IPS-18a (cell line): ENCODE data around the gene TCAF1.

Experiments
- H3K27ac ChIP-seq: one replicate; pipeline ENCODE4 v1.5.1; 2013; ENCODE audit warnings: low read length
- H3K27me3 ChIP-seq: one replicate; pipeline ENCODE4 v1.6.1; 2013; ENCODE audit warnings: mild to moderate bottlenecking, low read length; ENCODE audit not compliant: control insufficient read depth, insufficient read depth
- H3K36me3 ChIP-seq: one replicate; pipeline ENCODE4 v1.6.1; 2013; ENCODE audit warnings: low read depth, low read length; ENCODE audit not compliant: control insufficient read depth
- H3K4me1 ChIP-seq: one replicate; pipeline ENCODE4 v1.6.1; 2013; ENCODE audit warnings: low read depth, low read length; ENCODE audit not compliant: control insufficient read depth
- H3K4me3 ChIP-seq: one replicate; pipeline ENCODE4 v1.5.1; 2013; ENCODE audit warnings: low read length
- H3K9ac ChIP-seq: one replicate; pipeline ENCODE4 v1.6.1; 2013; ENCODE audit warnings: mild to moderate bottlenecking, low read length, moderate library complexity
- H3K9me3 ChIP-seq: one replicate; pipeline ENCODE4 v1.6.1; 2013; ENCODE audit warnings: low read depth, low read length; ENCODE audit not compliant: control insufficient read depth

The TCAF1 gene

DNA sequence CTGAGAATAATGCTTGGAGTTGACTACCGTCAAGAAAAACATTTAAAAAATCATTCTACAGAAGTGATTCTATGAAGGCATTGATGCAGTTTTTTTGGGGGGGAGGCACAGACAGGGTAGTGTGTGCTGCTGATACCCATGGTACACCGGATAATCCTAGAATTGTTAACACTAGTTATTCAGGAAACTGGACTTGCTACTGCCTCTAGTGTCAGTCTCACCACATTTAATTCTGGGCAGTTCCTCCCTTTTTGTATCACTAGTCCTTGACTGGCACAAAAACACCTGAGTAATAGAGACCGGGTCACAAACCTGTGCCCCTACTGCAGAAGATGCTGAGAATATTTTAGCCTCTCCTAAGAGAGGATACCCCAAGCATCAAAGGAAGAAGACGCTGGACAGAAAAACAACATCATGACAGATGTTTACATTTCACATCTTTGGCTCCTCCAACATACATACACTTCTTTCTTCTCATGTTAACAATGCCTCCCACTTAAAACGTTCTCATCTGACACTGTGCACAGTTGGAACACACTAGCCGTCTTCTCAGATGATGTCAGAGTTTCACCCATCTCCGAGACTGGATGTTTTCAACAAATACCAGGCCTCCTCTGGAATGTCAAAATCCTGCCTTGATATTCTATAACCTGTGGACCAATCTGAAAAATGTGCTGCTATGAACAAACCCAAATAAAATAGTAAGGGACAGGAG is 13.1 kb upstream of the TCAF1 start:
- no peaks in the 10 kb centered on the region for H3K27me3 ChIP-seq
- H3K36me3 ChIP-seq: no peaks in the 10 kb centered on the region
- H3K9ac ChIP-seq: no peak overlapping the region
- no peak overlapping the region for H3K27ac ChIP-seq
- H3K9me3 ChIP-seq: no peaks in the 10 kb centered on the region
- no peaks in the 10 kb centered on the region for H3K4me1 ChIP-seq
- no peak overlapping the region for H3K4me3 ChIP-seq

DNA sequence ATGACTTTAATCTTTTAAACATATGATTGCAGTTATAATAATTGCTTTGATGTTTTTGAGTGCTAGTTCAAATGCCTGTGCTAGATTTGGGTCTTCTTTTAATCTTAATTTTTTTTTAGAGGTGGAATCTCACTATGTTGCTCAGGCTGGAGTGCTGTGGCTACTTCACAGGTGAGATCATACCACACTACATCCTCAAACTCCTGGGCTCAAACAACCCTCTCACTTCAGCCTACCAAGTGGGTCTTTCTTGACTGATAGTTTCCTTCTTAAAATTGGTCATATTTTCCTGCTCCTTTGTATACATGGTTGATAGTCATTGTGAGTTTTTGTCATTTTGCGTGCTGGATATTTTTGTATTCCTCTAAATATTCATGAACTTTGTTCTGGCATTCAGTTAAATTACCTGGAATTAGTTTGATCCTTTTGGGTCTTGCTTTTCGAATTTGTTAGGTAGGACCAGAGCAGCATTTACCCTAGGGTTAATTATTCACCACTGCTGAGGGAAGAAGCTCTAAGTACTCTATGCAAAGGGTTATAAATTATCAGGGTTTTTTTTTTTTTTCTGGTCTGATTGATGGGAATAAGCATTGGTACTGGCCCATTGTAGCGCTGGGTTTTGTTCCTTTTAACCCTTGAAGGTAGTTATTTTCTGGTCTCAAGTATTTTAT is 12.1 kb upstream of the TCAF1 start:
- H3K9ac ChIP-seq: no peak overlapping the region
- H3K4me1 ChIP-seq: no peaks in the 10 kb centered on the region
- H3K9me3 ChIP-seq: no peaks in the 10 kb centered on the region

GRCh38 chr7:143910473-143911248 is 8.7 kb upstream of the TCAF1 start:
- H3K9me3 ChIP-seq: no peaks in the 10 kb centered on the region
- H3K36me3 ChIP-seq: no peaks in the 10 kb centered on the region
- peaks cover 12% of the 10 kb centered on the region for H3K4me1 ChIP-seq
- H3K27me3 ChIP-seq: peaks cover under 1% of the 10 kb centered on the region
- H3K4me3 ChIP-seq: no peak overlapping the region
- no peak overlapping the region for H3K27ac ChIP-seq
- H3K9ac ChIP-seq: no peak overlapping the region

More for the DNA sequence above, 12.1 kb upstream of the TCAF1 start:
- H3K27ac ChIP-seq: no peak overlapping the region
- no peaks in the 10 kb centered on the region for H3K27me3 ChIP-seq
- no peak overlapping the region for H3K4me3 ChIP-seq
- H3K36me3 ChIP-seq: no peaks in the 10 kb centered on the region

GRCh38 chr7:143909863-143910262 is 7.9 kb upstream of the TCAF1 start:
- Histone ChIP-seq H3K9me3 (no peaks in the 10 kb centered on the region), H3K27ac (no peak overlapping the region), H3K9ac (no peak overlapping the region), H3K27me3 (peaks cover 6% of the 10 kb centered on the region), H3K4me3 (no peak overlapping the region), H3K36me3 (no peaks in the 10 kb centered on the region), H3K4me1 (peaks cover 19% of the 10 kb centered on the region)

DNA sequence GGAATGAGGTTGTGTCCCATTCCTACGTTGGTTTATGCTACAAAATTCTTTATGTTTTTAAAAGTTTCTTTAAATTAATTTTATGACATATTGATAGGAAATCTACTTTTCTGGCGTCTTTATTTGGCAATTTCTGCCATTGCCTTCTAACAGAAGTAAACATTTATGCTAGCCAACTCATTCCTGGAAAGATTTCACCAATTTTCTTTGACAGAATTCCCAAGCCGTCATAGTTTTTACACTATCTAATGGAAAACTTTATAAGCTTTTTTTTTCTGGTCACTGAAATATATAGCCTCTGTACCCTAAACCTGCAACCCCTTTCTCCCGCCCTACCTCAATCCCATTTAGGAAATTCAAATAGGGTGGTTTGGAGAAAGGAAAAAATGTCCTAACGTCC is 6.1 kb upstream of the TCAF1 start:
- Histone ChIP-seq H3K27ac (no peak overlapping the region), H3K36me3 (no peaks in the 10 kb centered on the region), H3K27me3 (peaks cover 6% of the 10 kb centered on the region), H3K4me3 (no peak overlapping the region), H3K9ac (no peak overlapping the region), H3K9me3 (no peaks in the 10 kb centered on the region), H3K4me1 (peaks cover 19% of the 10 kb centered on the region)

DNA sequence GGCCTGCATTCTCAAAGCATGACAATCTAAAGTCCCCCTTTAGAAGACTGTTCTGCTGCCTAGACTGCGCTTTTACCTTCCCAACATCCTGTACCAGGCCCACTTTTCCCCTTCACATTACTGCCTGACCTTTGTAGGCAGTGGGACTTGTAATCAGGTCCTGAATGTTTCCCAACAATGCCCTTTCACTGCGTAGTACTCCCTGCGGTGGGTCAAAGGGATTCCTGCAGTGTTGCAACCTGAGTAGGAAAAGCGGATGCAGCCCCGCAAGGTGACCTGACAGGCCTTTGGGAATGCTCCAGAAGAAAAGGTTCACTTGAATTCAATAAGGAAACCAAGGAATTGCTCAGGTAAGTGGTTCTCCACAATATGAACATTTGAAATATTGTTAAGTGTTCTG is 4.9 kb upstream of the TCAF1 start:
- H3K27me3 ChIP-seq: peaks cover 6% of the 10 kb centered on the region
- no peak overlapping the region for H3K4me3 ChIP-seq

DNA sequence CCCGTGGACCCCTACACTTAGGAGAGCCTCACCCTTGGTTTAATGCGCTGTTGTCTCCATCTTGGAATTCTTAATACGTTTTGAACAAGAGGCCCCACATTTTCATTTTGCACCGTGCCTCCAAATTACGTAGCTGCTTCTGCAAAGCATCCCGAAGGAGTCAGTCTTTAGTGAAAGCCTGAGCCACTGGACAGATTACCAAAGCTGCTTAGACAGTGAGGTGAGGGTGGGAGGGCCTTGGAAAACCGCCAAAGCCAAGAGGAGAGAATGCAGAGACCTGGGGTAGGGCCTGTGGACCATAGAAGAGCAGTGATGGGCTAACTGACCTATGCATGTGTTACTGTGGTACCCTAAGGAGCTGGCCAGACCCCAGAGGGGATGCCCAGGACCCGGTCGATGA is 4.2 kb upstream of the TCAF1 start:
- no peak overlapping the region for H3K27ac ChIP-seq
- H3K4me3 ChIP-seq: no peak overlapping the region

More for the DNA sequence above, 4.9 kb upstream of the TCAF1 start:
- no peaks in the 10 kb centered on the region for H3K9me3 ChIP-seq
- H3K36me3 ChIP-seq: no peaks in the 10 kb centered on the region
- H3K4me1 ChIP-seq: peaks cover 19% of the 10 kb centered on the region
- no peak overlapping the region for H3K27ac ChIP-seq
- H3K9ac ChIP-seq: no peak overlapping the region

GRCh38 chr7:143905509-143905908 is 3.5 kb upstream of the TCAF1 start:
- Histone ChIP-seq H3K27ac (no peak overlapping the region), H3K9ac (no peak overlapping the region)

More for the DNA sequence above, 4.2 kb upstream of the TCAF1 start:
- H3K9me3 ChIP-seq: no peaks in the 10 kb centered on the region
- H3K4me1 ChIP-seq: peaks cover 19% of the 10 kb centered on the region
- H3K36me3 ChIP-seq: no peaks in the 10 kb centered on the region
- H3K9ac ChIP-seq: no peak overlapping the region
- H3K27me3 ChIP-seq: peaks cover 6% of the 10 kb centered on the region

GRCh38 chr7:143902332-143902899 is 440 bp upstream of the TCAF1 start:
- Histone ChIP-seq H3K36me3 (no peaks in the 10 kb centered on the region), H3K27ac (no peak overlapping the region)

More at GRCh38 chr7:143905509-143905908, 3.5 kb upstream of the TCAF1 start:
- Histone ChIP-seq H3K4me1 (peaks cover 23% of the 10 kb centered on the region), H3K4me3 (no peak overlapping the region), H3K9me3 (no peaks in the 10 kb centered on the region), H3K27me3 (peaks cover 6% of the 10 kb centered on the region), H3K36me3 (no peaks in the 10 kb centered on the region)

GRCh38 chr7:143901332-143901667 is 676 bp downstream of the TCAF1 start:
- no peaks in the 10 kb centered on the region for H3K9me3 ChIP-seq
- H3K27ac ChIP-seq: peak overlapping the region; percentile 93
- peaks cover 6% of the 10 kb centered on the region for H3K27me3 ChIP-seq
- H3K36me3 ChIP-seq: no peaks in the 10 kb centered on the region
- H3K4me1 ChIP-seq: peaks cover 29% of the 10 kb centered on the region
- peak overlapping the region; percentile 99 for H3K4me3 ChIP-seq
- peak overlapping the region; percentile 95 for H3K9ac ChIP-seq

More at GRCh38 chr7:143902332-143902899, 440 bp upstream of the TCAF1 start:
- peak overlapping the region; percentile 95 for H3K9ac ChIP-seq
- H3K9me3 ChIP-seq: no peaks in the 10 kb centered on the region
- H3K27me3 ChIP-seq: peaks cover 6% of the 10 kb centered on the region
- peaks cover 39% of the 10 kb centered on the region for H3K4me1 ChIP-seq
- H3K4me3 ChIP-seq: peak overlapping the region; percentile 99

DNA sequence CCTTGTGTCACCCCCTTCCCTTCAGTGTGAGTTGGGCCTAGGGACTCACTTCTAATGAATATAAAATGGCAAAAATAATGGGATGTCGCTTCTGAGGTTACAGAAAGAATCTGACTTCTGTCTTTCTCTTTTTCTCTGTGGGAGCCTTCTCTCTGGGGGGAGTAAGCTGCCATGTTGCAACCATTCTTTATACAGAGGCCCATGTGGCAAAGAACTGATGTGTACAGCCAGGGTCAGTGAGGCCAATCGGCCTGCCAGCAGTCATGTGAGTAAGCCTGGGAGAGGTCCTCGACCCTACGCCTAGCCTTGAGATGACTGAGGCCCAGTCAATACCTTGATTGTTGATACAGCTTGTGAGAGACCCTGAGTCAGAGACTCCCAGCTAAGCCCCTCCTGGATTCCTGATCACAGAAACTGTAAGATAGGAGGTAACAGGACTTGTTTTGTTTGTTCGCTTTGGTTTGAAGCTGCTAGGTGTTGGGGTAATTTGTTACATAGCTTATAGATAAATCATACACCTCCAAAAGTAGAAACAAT is 1.7 kb downstream of the TCAF1 start:
- H3K4me3 ChIP-seq: peak overlapping the region; percentile 99
- no peaks in the 10 kb centered on the region for H3K36me3 ChIP-seq
- H3K27ac ChIP-seq: no peak overlapping the region
- no peaks in the 10 kb centered on the region for H3K9me3 ChIP-seq
- H3K9ac ChIP-seq: no peak overlapping the region
- H3K27me3 ChIP-seq: peaks cover 2% of the 10 kb centered on the region
- peaks cover 24% of the 10 kb centered on the region for H3K4me1 ChIP-seq
